WTC11 (cell line): Measurements from ENCODE around the gene EP300. TPM values are rescaled to one million over a fixed set of nuclear protein-coding genes. Genes with fewer than 3 reads are reported as not detected.
"Not testable (repeated sequence)": the region's sequence is repeated elsewhere in the genome, so short reads cannot be mapped to it uniquely, and the experiment has no call there.

Experiments
- ATAC-seq: fragments of 200-7000 bp; cut with Tn5 transposase; 2 replicates; pipeline ENCODE4 v1.10.0; 2021; ENCODE audit warnings: mild to moderate bottlenecking, moderate library complexity
- CTCF ChIA-PET: fragments of 300-600 bp; sonication (Branson Sonifier 250); formaldehyde crosslinking; loops from one replicate; lab custom pipeline; 2021; ENCODE audit warnings: antibody characterized with exemption; lab: Charles Lee
- POLR2A ChIA-PET: fragments of 350-600 bp; sonication (Branson Sonifier 250); formaldehyde crosslinking; loops from one replicate; lab custom pipeline; 2021; ENCODE audit warnings: antibody characterized with exemption; lab: Charles Lee
- DNase-seq: peaks from one replicate; pipeline ENCODE4 v3.0.0; 2021; ENCODE audit warnings: low spot score
- H3K27ac Mint-ChIP-seq: 2 replicates; pipeline ENCODE4 v1.8.0; 2021; ENCODE audit warnings: mixed read lengths
- H3K27me3 Mint-ChIP-seq: 2 replicates; pipeline ENCODE4 v1.8.0; 2021; ENCODE audit warnings: low read depth, mild to moderate bottlenecking, moderate library complexity, mixed read lengths
- H3K36me3 Mint-ChIP-seq: 2 replicates; pipeline ENCODE4 v1.8.0; 2021; ENCODE audit warnings: mixed read lengths
- H3K4me1 Mint-ChIP-seq: 2 replicates; pipeline ENCODE4 v1.8.0; 2022; ENCODE audit warnings: mixed read lengths
- H3K4me3 Mint-ChIP-seq: 2 replicates; pipeline ENCODE4 v1.8.0; 2021; ENCODE audit warnings: mild to moderate bottlenecking, moderate library complexity, mixed read lengths
- H3K9me3 Mint-ChIP-seq: 2 replicates; pipeline ENCODE4 v1.8.0; 2021; ENCODE audit warnings: mixed read lengths
- CBFB ChIP-seq: sonication (generic); formaldehyde crosslinking; IDR thresholded peaks from 2 replicates; pipeline ENCODE4 v1.8.1; 2022; ENCODE audit warnings: mild to moderate bottlenecking, low read depth, missing genetic modification reagents
- JUN ChIP-seq: sonication (generic); formaldehyde crosslinking; IDR thresholded peaks from 2 replicates; pipeline ENCODE4 v1.8.0; 2023; ENCODE audit warnings: mild to moderate bottlenecking, missing genetic modification reagents
- KAT7 ChIP-seq: sonication (generic); formaldehyde crosslinking; IDR thresholded peaks from 2 replicates; pipeline ENCODE4 v1.8.1; 2023; ENCODE audit warnings: missing genetic modification reagents, mild to moderate bottlenecking, borderline replicate concordance
- SMAD3 ChIP-seq: sonication (generic); formaldehyde crosslinking; IDR thresholded peaks from 2 replicates; pipeline ENCODE4 v1.8.0; 2022; ENCODE audit warnings: missing genetic modification reagents, mild to moderate bottlenecking, borderline replicate concordance
- TEAD4 ChIP-seq: sonication (generic); formaldehyde crosslinking; IDR thresholded peaks from 2 replicates; pipeline ENCODE4 v1.8.0; 2022; ENCODE audit warnings: mild to moderate bottlenecking, missing genetic modification reagents
- ZNF121 ChIP-seq: sonication (generic); formaldehyde crosslinking; IDR thresholded peaks from 2 replicates; pipeline ENCODE4 v1.8.0; 2023; ENCODE audit warnings: missing genetic modification reagents
- ZNF219 ChIP-seq: sonication (generic); formaldehyde crosslinking; IDR thresholded peaks from 2 replicates; pipeline ENCODE4 v1.8.0; 2023; ENCODE audit warnings: missing genetic modification reagents, mild to moderate bottlenecking, borderline replicate concordance
- ZNF317 ChIP-seq: sonication (generic); formaldehyde crosslinking; IDR thresholded peaks from 2 replicates; pipeline ENCODE4 v1.8.1; 2023; ENCODE audit warnings: low read depth, mild to moderate bottlenecking, moderate library complexity, missing genetic modification reagents, borderline replicate concordance
- total RNA-seq: library from RNA; stranded (reverse); gene quantifications from 3 replicates; pipeline ENCODE4 v1.2.3, GENCODE V29; 2021
- TF ChIP-seq, protein P1 (sequence below): sonication (generic); formaldehyde crosslinking; IDR thresholded peaks from 2 replicates; pipeline ENCODE4 v1.8.1; 2023; ENCODE audit warnings: mild to moderate bottlenecking, missing genetic modification reagents, moderate library complexity
- TF ChIP-seq, protein P2 (sequence below): sonication (generic); formaldehyde crosslinking; IDR thresholded peaks from 2 replicates; pipeline ENCODE4 v1.8.1; 2022; ENCODE audit warnings: low read depth, mild to moderate bottlenecking, moderate library complexity, missing genetic modification reagents, borderline replicate concordance
- TF ChIP-seq, protein P3 (sequence below): sonication (generic); formaldehyde crosslinking; IDR thresholded peaks from 2 replicates; pipeline ENCODE4 v1.8.1; 2023; ENCODE audit warnings: mild to moderate bottlenecking, missing genetic modification reagents, borderline replicate concordance
- TF ChIP-seq, protein P4 (sequence below): sonication (generic); formaldehyde crosslinking; IDR thresholded peaks from 2 replicates; pipeline ENCODE4 v1.8.1; 2022; ENCODE audit warnings: mild to moderate bottlenecking, moderate library complexity, missing genetic modification reagents
- TF ChIP-seq, protein P5 (sequence below): sonication (generic); formaldehyde crosslinking; IDR thresholded peaks from 2 replicates; pipeline ENCODE4 v1.8.0; 2023; ENCODE audit warnings: missing genetic modification reagents
- TF ChIP-seq, protein P6 (sequence below): fragments of 250-450 bp; sonication (Bioruptor Pico); IDR thresholded peaks from 2 replicates; pipeline ENCODE4 v1.8.0; 2021; ENCODE audit warnings: mild to moderate bottlenecking
- TF ChIP-seq, protein P7 (sequence below): fragments of 250-450 bp; sonication (Bioruptor Pico); IDR thresholded peaks from 2 replicates; pipeline ENCODE4 v1.9.0; 2021; ENCODE audit warnings: mild to moderate bottlenecking
- TF ChIP-seq, protein P8 (sequence below): fragments of 250-450 bp; sonication (Bioruptor Pico); conservative IDR thresholded peaks from 2 replicates; pipeline ENCODE4 v1.9.0; 2021; ENCODE audit warnings: mild to moderate bottlenecking

The EP300 gene
- total RNA-seq, 1 experiment from 2014 or later: 97.1 TPM

DNA sequence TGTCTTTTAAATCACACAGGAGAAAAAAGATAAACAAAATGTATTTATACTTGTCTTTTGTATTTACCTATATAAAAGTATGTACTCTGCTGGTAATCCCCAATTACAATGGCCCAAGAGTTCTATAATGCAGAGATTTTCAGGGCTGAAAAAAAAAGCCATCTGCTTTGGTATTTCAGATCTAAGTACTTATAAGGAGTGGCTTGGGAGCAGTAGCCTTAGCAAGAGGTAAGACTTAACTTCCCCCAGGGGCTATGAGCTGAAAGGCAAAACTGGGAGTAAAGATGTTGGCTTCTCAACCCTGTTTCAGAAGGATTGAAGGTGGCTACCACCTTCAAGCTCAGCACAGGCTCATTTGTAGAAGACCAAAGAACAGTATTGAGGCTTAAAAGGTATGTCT lies 35.3 kb upstream of the EP300 start:
- POLR2A ChIA-PET: no interaction called here

DNA sequence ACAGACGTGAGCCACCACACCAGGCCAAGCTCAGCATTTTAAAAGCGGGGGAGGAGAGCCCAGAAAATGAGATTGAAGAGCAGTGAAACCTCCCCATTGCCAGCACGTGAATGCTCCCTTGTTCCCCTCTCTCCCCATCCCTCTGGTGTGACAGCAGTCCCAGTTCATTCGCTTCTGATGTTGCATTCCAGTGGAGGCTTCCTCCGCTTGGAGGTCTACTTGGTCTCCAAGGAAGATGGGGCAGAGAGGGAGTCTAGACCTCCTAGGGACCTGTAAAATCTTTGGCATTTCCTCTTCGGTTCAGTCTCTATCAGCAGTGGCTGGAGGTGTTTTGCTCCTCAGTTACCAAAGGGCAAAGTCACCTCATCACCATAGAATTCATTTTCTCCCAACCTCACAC lies 30.2 kb upstream of the EP300 start:
- DNase-seq: no peak
- Mint-ChIP-seq H3K27me3 (no peaks in the 10 kb centered on the region), H3K4me3 (no peak overlapping the region), H3K4me1 (peaks cover 18% of the 10 kb centered on the region), H3K36me3 (no peaks in the 10 kb centered on the region), H3K9me3 (no peaks in the 10 kb centered on the region; the same call in 1 of the 2 replicates), H3K27ac (no peak overlapping the region)
- ChIA-PET CTCF (no interaction called here), POLR2A (no interaction called here)
- no peak; the same call in 1 of the 2 replicates for ATAC-seq
- TF ChIP-seq JUN (CRISPR knock-in tag) (no peak), CBFB (CRISPR knock-in tag) (no peak), SMAD3 (CRISPR knock-in tag) (no peak), ZNF219 (no peak), ZNF121 (CRISPR knock-in tag) (no peak), TEAD4 (CRISPR knock-in tag) (no peak), KAT7 (CRISPR knock-in tag) (no peak)
- TF ChIP-seq, protein P1, sequence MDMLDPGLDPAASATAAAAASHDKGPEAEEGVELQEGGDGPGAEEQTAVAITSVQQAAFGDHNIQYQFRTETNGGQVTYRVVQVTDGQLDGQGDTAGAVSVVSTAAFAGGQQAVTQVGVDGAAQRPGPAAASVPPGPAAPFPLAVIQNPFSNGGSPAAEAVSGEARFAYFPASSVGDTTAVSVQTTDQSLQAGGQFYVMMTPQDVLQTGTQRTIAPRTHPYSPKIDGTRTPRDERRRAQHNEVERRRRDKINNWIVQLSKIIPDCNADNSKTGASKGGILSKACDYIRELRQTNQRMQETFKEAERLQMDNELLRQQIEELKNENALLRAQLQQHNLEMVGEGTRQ (CRISPR knock-in tag): no peak
- TF ChIP-seq, protein P2, sequence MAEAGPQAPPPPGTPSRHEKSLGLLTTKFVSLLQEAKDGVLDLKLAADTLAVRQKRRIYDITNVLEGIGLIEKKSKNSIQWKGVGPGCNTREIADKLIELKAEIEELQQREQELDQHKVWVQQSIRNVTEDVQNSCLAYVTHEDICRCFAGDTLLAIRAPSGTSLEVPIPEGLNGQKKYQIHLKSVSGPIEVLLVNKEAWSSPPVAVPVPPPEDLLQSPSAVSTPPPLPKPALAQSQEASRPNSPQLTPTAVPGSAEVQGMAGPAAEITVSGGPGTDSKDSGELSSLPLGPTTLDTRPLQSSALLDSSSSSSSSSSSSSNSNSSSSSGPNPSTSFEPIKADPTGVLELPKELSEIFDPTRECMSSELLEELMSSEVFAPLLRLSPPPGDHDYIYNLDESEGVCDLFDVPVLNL (CRISPR knock-in tag): no peak
- TF ChIP-seq, protein P3, sequence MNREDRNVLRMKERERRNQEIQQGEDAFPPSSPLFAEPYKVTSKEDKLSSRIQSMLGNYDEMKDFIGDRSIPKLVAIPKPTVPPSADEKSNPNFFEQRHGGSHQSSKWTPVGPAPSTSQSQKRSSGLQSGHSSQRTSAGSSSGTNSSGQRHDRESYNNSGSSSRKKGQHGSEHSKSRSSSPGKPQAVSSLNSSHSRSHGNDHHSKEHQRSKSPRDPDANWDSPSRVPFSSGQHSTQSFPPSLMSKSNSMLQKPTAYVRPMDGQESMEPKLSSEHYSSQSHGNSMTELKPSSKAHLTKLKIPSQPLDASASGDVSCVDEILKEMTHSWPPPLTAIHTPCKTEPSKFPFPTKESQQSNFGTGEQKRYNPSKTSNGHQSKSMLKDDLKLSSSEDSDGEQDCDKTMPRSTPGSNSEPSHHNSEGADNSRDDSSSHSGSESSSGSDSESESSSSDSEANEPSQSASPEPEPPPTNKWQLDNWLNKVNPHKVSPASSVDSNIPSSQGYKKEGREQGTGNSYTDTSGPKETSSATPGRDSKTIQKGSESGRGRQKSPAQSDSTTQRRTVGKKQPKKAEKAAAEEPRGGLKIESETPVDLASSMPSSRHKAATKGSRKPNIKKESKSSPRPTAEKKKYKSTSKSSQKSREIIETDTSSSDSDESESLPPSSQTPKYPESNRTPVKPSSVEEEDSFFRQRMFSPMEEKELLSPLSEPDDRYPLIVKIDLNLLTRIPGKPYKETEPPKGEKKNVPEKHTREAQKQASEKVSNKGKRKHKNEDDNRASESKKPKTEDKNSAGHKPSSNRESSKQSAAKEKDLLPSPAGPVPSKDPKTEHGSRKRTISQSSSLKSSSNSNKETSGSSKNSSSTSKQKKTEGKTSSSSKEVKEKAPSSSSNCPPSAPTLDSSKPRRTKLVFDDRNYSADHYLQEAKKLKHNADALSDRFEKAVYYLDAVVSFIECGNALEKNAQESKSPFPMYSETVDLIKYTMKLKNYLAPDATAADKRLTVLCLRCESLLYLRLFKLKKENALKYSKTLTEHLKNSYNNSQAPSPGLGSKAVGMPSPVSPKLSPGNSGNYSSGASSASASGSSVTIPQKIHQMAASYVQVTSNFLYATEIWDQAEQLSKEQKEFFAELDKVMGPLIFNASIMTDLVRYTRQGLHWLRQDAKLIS (CRISPR knock-in tag): no peak
- TF ChIP-seq, protein P4, sequence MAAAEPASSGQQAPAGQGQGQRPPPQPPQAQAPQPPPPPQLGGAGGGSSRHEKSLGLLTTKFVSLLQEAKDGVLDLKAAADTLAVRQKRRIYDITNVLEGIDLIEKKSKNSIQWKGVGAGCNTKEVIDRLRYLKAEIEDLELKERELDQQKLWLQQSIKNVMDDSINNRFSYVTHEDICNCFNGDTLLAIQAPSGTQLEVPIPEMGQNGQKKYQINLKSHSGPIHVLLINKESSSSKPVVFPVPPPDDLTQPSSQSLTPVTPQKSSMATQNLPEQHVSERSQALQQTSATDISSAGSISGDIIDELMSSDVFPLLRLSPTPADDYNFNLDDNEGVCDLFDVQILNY (CRISPR knock-in tag): no peak
- TF ChIP-seq, protein P5, sequence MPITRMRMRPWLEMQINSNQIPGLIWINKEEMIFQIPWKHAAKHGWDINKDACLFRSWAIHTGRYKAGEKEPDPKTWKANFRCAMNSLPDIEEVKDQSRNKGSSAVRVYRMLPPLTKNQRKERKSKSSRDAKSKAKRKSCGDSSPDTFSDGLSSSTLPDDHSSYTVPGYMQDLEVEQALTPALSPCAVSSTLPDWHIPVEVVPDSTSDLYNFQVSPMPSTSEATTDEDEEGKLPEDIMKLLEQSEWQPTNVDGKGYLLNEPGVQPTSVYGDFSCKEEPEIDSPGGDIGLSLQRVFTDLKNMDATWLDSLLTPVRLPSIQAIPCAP (CRISPR knock-in tag): no peak

More for the DNA sequence above, 35.3 kb upstream of the EP300 start:
- no peaks in the 10 kb centered on the region for H3K9me3 Mint-ChIP-seq
- no peak overlapping the region for H3K27ac Mint-ChIP-seq
- no peaks in the 10 kb centered on the region for H3K36me3 Mint-ChIP-seq
- peaks cover 4% of the 10 kb centered on the region for H3K4me1 Mint-ChIP-seq
- no peaks in the 10 kb centered on the region for H3K27me3 Mint-ChIP-seq
- no peak overlapping the region for H3K4me3 Mint-ChIP-seq
- DNase-seq (no peak), ATAC-seq (no peak)
- TF ChIP-seq, protein P6, sequence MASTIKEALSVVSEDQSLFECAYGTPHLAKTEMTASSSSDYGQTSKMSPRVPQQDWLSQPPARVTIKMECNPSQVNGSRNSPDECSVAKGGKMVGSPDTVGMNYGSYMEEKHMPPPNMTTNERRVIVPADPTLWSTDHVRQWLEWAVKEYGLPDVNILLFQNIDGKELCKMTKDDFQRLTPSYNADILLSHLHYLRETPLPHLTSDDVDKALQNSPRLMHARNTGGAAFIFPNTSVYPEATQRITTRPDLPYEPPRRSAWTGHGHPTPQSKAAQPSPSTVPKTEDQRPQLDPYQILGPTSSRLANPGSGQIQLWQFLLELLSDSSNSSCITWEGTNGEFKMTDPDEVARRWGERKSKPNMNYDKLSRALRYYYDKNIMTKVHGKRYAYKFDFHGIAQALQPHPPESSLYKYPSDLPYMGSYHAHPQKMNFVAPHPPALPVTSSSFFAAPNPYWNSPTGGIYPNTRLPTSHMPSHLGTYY (CRISPR knock-in tag): no peak
- no peak for TF ChIP-seq ZNF317 (CRISPR knock-in tag)
- TF ChIP-seq CBFB (CRISPR knock-in tag): no peak
- TF ChIP-seq, protein P7, sequence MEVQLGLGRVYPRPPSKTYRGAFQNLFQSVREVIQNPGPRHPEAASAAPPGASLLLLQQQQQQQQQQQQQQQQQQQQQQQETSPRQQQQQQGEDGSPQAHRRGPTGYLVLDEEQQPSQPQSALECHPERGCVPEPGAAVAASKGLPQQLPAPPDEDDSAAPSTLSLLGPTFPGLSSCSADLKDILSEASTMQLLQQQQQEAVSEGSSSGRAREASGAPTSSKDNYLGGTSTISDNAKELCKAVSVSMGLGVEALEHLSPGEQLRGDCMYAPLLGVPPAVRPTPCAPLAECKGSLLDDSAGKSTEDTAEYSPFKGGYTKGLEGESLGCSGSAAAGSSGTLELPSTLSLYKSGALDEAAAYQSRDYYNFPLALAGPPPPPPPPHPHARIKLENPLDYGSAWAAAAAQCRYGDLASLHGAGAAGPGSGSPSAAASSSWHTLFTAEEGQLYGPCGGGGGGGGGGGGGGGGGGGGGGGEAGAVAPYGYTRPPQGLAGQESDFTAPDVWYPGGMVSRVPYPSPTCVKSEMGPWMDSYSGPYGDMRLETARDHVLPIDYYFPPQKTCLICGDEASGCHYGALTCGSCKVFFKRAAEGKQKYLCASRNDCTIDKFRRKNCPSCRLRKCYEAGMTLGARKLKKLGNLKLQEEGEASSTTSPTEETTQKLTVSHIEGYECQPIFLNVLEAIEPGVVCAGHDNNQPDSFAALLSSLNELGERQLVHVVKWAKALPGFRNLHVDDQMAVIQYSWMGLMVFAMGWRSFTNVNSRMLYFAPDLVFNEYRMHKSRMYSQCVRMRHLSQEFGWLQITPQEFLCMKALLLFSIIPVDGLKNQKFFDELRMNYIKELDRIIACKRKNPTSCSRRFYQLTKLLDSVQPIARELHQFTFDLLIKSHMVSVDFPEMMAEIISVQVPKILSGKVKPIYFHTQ: no peak
- TF ChIP-seq, protein P8, sequence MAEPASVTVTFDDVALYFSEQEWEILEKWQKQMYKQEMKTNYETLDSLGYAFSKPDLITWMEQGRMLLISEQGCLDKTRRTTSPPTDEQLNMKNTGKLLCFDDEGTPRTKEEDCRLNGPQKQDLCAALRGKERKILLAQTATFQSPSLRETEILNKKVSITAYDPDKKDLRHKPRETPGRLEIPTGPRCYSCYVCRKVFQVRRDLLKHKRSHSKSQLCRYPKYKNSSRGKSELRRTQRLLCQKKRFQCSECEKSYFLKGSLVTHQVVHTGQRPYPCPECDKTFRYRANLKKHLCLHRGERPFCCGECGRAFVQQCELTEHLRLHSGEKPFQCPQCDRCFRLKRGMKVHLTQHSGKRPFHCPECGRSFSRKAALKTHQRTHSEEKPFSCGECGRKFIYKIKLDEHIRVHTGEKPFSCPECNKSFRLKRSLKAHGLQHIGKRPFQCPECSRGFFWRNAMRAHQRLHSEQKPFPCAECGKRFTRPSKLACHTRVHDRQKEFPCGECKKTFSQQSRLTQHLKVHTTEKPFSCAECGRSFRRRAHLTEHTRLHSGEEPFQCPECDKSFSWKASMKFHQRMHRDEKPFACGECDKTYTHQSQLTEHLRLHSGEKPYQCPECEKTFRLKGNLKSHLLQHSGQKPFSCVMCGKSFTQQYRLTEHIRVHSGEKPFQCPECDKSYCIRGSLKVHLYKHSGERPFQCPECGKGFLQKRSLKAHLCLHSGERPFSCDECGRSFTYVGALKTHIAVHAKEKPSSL (CRISPR knock-in tag): no peak
- CTCF ChIA-PET: interaction anchor here (0.6 to 1.2 kb wide), 3 partner anchors 75 to 136 kb away, joined by 3 read pairs; no protein-coding TSS in a partner anchor

DNA sequence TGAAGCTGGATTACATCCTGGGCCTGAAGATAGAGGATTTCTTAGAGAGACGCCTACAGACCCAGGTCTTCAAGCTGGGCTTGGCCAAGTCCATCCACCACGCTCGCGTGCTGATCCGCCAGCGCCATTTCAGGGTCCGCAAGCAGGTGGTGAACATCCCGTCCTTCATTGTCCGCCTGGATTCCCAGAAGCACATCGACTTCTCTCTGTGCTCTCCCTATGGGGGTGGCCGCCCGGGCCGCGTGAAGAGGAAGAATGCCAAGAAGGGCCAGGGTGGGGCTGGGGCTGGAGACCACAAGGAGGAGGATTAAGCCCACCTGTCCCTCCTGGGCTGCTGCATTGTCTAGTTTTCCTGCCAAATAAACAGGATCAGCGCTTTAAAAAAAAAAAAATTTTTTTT lies 28.1 kb upstream of the EP300 start:
- H3K9me3 Mint-ChIP-seq, H3K36me3 Mint-ChIP-seq, ATAC-seq, DNase-seq, H3K4me3 Mint-ChIP-seq, H3K27me3 Mint-ChIP-seq, CTCF ChIA-PET, POLR2A ChIA-PET, H3K27ac Mint-ChIP-seq: not testable (repeated sequence)
- H3K4me1 Mint-ChIP-seq: peaks cover 18% of the 10 kb centered on the region
